ENCODE data around the gene CDKL1.
A peak's percentile ranks its signal among the peaks of the same experiment; 100 is the strongest.

Gene CDKL1

GRCh38 chr14:50417853-50418252, 21.2 kb upstream of the CDKL1 start:
- no peak overlapping the region for H3K4me3 ChIP-seq (ENCODE audit: low read length)
- no peak for TF ChIP-seq CTCF (conservative IDR thresholded peaks at IDR 0.05; ENCODE audit: low read length)

GRCh38 chr14:50410921-50411320, 14.2 kb upstream of the CDKL1 start:
- no peak overlapping the region for H3K4me3 ChIP-seq (ENCODE audit: low read length)
- peak; percentile 91 for DNase-seq (ENCODE audit: low read depth)
- no peak for TF ChIP-seq CTCF (conservative IDR thresholded peaks at IDR 0.05; ENCODE audit: low read length)

More at GRCh38 chr14:50417853-50418252, 21.2 kb upstream of the CDKL1 start:
- DNase-seq (ENCODE audit: low read depth), result peak; percentile 56

- TF ChIP-seq CTCF (conservative IDR thresholded peaks at IDR 0.05; ENCODE audit: low read length), result no peak
- H3K4me3 ChIP-seq (ENCODE audit: low read length), result no peak overlapping the region
- DNase-seq (ENCODE audit: low read depth), result peak; percentile 17
Measured at GRCh38 chr14:50410071-50410470, 13.4 kb upstream of the CDKL1 start.

GRCh38 chr14:50407111-50407812, 10.6 kb upstream of the CDKL1 start:
- no peak for TF ChIP-seq CTCF (conservative IDR thresholded peaks at IDR 0.05; ENCODE audit: low read length)
- H3K4me3 ChIP-seq (ENCODE audit: low read length), result no peak overlapping the region
- peak; percentile 82 for DNase-seq (ENCODE audit: low read depth)

GRCh38 chr14:50403419-50403818, 6.7 kb upstream of the CDKL1 start:
- no peak for TF ChIP-seq CTCF (conservative IDR thresholded peaks at IDR 0.05; ENCODE audit: low read length)
- peak; percentile 14 for DNase-seq (ENCODE audit: low read depth)
- no peak overlapping the region for H3K4me3 ChIP-seq (ENCODE audit: low read length)

- no peak for DNase-seq (ENCODE audit: low read depth)
- no peak overlapping the region for H3K4me3 ChIP-seq (ENCODE audit: low read length)
- TF ChIP-seq CTCF (conservative IDR thresholded peaks at IDR 0.05; ENCODE audit: low read length), result no peak
Measured at GRCh38 chr14:50402965-50403364, 6.3 kb upstream of the CDKL1 start.

GRCh38 chr14:50400461-50400860, 3.8 kb upstream of the CDKL1 start:
- TF ChIP-seq CTCF (conservative IDR thresholded peaks at IDR 0.05; ENCODE audit: low read length), result no peak

More at GRCh38 chr14:50400461-50400860, 3.8 kb upstream of the CDKL1 start:
- no peak overlapping the region for H3K4me3 ChIP-seq (ENCODE audit: low read length)
- DNase-seq (ENCODE audit: low read depth), result no peak

Data from AG10803 (cell line).